HUDEP-2 (cell line): Measurements from ENCODE around the gene PSMA6.

Experiments used
- DNase-seq, 76 experiments: peaks; one replicate each; lab custom pipeline; 2025; ENCODE audit not compliant: unreplicated experiment in 76 of 76; lab: John Stamatoyannopoulos, UW

Gene PSMA6

DNA sequence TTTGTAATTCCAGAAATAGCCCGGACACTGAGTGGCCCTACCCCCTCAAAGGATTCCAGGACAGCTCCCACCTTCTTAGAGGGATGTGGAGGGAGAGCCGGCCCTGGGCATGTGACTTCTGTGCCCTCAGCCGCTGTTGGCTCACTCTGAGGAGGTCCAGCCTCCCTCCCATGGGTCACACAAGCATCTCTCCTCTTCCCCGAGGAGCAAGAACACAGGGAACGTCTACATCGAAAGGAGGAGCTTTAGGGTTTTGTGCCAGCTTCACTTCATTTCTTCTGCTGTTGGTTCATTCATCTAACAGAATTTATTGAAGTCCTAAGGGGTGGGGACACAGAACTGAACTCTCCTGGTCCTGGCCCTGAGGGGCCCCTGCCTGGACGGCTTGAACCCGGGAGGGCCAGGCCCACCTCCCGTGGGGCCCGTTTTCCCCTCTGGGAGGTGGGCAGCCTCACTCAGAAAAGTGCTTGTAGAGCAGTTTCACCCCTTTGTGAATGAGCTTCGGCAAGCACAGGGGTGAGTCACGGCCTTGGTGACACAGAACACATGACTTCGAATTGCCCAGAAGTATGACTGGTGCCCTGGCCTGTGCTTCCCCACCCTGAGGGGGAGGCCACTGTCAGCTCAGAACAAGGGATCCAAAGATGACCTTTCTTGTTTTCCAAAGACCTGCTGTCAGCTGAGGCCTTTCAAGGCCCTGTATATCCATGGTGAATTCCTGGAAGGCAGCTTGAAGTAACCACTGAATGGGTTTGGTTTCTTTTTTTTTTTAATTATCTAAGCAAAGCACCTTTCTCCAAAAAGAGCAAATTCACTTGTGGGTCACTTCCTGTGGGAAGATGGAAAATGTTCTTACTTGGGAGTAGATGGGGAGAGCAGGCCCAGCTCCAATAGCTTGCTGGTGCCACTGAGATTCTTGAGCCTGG is 73.2 kb downstream of the PSMA6 start:
- DNase-seq = peak in 70 of 76 experiments; percentile 12 to 78 (median 58)

DNA sequence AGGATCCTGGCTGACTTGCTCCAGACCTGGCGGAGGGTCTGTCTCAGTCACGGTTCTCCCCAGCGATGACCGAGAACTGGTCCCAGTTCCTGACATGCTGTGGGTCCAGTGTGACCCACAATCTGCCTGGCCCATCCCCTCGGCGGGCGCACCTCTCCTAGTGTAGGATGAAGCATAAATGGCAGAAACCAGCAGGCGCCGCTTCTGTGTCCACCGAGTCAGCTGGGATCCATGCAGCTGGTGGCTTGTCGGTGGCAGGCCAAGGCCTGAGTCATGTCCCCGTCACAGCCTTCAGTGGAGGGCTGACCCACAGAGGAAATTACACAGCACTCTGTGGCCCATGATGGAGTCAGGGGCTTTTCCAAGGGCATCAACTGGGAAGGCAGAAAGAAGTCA is 73.9 kb downstream of the PSMA6 start:
- DNase-seq = peak in 2 of 76 experiments; percentile 8 to 9

DNA sequence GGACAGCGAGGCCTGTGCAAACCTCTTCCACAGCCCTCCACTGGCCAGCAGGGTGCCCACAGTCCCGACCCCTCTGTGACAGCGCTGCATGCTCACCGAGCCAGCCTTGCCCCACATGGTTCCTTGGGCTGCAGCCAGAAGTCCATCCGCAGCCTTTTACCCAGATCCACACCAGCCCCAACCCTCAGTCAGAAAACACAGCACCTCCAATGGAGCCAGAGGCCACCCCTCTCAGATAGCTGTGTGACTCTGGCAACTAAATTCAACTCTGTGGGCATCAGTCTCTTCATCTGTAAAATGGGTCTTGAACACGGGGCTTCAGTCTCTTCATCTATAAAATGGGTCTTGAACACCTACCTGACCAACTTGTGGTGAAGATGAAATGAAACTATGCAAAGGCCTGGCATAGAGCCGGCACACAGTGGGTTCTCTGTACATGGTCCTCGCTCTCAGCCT is 74.4 kb downstream of the PSMA6 start:
- DNase-seq = no peak

DNA sequence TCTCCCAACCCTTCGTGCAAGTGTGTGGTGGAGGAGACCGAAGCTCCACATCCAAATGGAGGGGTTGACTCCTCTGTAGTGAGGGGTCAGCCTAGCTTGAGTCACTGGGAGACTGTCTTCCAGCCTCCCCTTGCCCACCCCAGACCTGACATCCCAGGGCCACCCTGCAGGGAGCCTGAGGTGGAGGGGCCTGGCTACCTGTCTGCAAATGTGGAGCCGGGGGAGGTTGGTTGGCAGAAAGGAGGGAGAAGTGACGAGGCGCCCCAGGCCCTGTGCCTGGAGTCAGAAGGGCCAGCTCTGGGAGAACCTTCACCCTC is 74.8 kb downstream of the PSMA6 start:
- peak in 1 of 76 experiments; percentile 20 for DNase-seq
